ENCODE results near the gene TENM4. TPM values are rescaled to one million over a fixed set of nuclear protein-coding genes. Genes with fewer than 3 reads are reported as not detected.

TENM4 gene
- total and polyA plus RNA-seq, 10 of the 15 experiments (the other 5 are each of a cell fraction or from before 2014, with no cell fraction given): 0.03 to 0.12 (median 0.06) TPM; not detected in 7

GRCh38 chr11:79122759-79123158, 318.1 kb downstream of the TENM4 start (continued):
- TF ChIP-seq CEBPZ (IDR thresholded peaks at IDR 0.05; ENCODE audit: low read depth, low read length) (no peak), RCOR1 (conservative IDR thresholded peaks at IDR 0.05; ENCODE audit: low read depth, low read length) (no peak), POLR2A (IDR thresholded peaks at IDR 0.05; ENCODE audit: low read depth, low read length) (no peak), ETV6 (conservative IDR thresholded peaks at IDR 0.05 in 1 of 2, IDR thresholded peaks at IDR 0.05 in 1 of 2; ENCODE audit: borderline replicate concordance in 1 of 2, low read depth in 1 of 2) (no peak), NR2F1 (conservative IDR thresholded peaks at IDR 0.05) (no peak)
- TF ChIP-seq, protein P1, sequence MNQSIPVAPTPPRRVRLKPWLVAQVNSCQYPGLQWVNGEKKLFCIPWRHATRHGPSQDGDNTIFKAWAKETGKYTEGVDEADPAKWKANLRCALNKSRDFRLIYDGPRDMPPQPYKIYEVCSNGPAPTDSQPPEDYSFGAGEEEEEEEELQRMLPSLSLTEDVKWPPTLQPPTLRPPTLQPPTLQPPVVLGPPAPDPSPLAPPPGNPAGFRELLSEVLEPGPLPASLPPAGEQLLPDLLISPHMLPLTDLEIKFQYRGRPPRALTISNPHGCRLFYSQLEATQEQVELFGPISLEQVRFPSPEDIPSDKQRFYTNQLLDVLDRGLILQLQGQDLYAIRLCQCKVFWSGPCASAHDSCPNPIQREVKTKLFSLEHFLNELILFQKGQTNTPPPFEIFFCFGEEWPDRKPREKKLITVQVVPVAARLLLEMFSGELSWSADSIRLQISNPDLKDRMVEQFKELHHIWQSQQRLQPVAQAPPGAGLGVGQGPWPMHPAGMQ (IDR thresholded peaks at IDR 0.05; ENCODE audit: borderline replicate concordance): no peak
- TF ChIP-seq, protein P2, sequence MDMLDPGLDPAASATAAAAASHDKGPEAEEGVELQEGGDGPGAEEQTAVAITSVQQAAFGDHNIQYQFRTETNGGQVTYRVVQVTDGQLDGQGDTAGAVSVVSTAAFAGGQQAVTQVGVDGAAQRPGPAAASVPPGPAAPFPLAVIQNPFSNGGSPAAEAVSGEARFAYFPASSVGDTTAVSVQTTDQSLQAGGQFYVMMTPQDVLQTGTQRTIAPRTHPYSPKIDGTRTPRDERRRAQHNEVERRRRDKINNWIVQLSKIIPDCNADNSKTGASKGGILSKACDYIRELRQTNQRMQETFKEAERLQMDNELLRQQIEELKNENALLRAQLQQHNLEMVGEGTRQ (IDR thresholded peaks at IDR 0.05; ENCODE audit: borderline replicate concordance, low read depth, low read length): no peak

- Histone ChIP-seq H3K36me3 (ENCODE audit: control insufficient read depth in 2 of 2, insufficient read depth in 2 of 2, low read length in 1 of 2) (no peaks in the 10 kb centered on the region), H3K27me3 (replicated peaks in 1 of 2; ENCODE audit: control insufficient read depth in 2 of 2, insufficient read depth in 2 of 2, low read length in 1 of 2) (no peaks in the 10 kb centered on the region), H3K4me1 (ENCODE audit: control insufficient read depth, insufficient read depth, low read length) (no peaks in the 10 kb centered on the region), H3K4me2 (ENCODE audit: control insufficient read depth, insufficient read depth) (no peak overlapping the region), H3K9me3 (replicated peaks; ENCODE audit: control insufficient read depth, insufficient read depth, low read length) (no peaks in the 10 kb centered on the region), H2AFZ (ENCODE audit: control insufficient read depth, low read depth, low read length) (no peak overlapping the region), H4K20me1 (ENCODE audit: control insufficient read depth, insufficient read depth) (no peaks in the 10 kb centered on the region), H3K79me2 (ENCODE audit: control insufficient read depth, insufficient read depth, low read length) (no peaks in the 10 kb centered on the region), H3K9ac (ENCODE audit: control insufficient read depth, insufficient read depth, low read length) (no peak overlapping the region), H3K27ac (ENCODE audit: control insufficient read depth, insufficient read depth) (no peak overlapping the region), H3K4me3 (no peak overlapping the region)
- ATAC-seq (no peak), DNase-seq (ENCODE audit: low read depth, low spot score) (no peak), FAIRE-seq (no peak)
- intact Hi-C loops (cut with micrococcal nuclease; ENCODE audit: unreplicated experiment): no loop called here
- in situ Hi-C loops (cut with MboI): no loop called here
- SMC1A ChIA-PET (ENCODE audit: uncharacterized antibody, unreplicated experiment): no interaction called here
- RAD21 ChIA-PET (ENCODE audit: unreplicated experiment): no interaction called here
- 44% methylated on average over 4 of the region's 4 CpGs for WGBS (ENCODE audit: insufficient coverage, insufficient replicate concordance, low lambda C conversion rate, missing lambda C conversion rate)
- CTCF ChIA-PET: no interaction called here
- no TSS peak for BruUV-seq (replicated peaks)
- POLR2A ChIA-PET: no interaction called here
- TF ChIP-seq LARP7 (IDR thresholded peaks at IDR 0.05) (no peak), NFXL1 (IDR thresholded peaks at IDR 0.05; ENCODE audit: borderline replicate concordance) (no peak), CBFB (IDR thresholded peaks at IDR 0.05; ENCODE audit: low read depth) (no peak), HDGF (IDR thresholded peaks at IDR 0.05) (no peak)
- TF ChIP-seq, protein P3, sequence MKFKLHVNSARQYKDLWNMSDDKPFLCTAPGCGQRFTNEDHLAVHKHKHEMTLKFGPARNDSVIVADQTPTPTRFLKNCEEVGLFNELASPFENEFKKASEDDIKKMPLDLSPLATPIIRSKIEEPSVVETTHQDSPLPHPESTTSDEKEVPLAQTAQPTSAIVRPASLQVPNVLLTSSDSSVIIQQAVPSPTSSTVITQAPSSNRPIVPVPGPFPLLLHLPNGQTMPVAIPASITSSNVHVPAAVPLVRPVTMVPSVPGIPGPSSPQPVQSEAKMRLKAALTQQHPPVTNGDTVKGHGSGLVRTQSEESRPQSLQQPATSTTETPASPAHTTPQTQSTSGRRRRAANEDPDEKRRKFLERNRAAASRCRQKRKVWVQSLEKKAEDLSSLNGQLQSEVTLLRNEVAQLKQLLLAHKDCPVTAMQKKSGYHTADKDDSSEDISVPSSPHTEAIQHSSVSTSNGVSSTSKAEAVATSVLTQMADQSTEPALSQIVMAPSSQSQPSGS (IDR thresholded peaks at IDR 0.05; ENCODE audit: low read length): no peak
- TF ChIP-seq, protein P4, sequence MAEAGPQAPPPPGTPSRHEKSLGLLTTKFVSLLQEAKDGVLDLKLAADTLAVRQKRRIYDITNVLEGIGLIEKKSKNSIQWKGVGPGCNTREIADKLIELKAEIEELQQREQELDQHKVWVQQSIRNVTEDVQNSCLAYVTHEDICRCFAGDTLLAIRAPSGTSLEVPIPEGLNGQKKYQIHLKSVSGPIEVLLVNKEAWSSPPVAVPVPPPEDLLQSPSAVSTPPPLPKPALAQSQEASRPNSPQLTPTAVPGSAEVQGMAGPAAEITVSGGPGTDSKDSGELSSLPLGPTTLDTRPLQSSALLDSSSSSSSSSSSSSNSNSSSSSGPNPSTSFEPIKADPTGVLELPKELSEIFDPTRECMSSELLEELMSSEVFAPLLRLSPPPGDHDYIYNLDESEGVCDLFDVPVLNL (IDR thresholded peaks at IDR 0.05; ENCODE audit: low read depth, low read length): no peak
These were observed 319.5 kb downstream of the TENM4 start for GRCh38 chr11:79121351-79121750.
